A673 (cell line): ENCODE data around the gene PRKX. TPM values are rescaled to one million over a fixed set of nuclear protein-coding genes. Genes with fewer than 3 reads are reported as not detected.

Experiments used
- BruUV-seq: library from RNA; stranded (reverse); fragments of 400-500 nt; replicated peaks from 2 replicates; lab custom pipeline; 2021; lab: Mats Ljungman, UMichigan
- CTCF ChIA-PET: fragments of 300-600 bp; sonication (Branson Sonifier 250); formaldehyde crosslinking; loops from one replicate; lab custom pipeline; 2022; ENCODE audit warnings: antibody characterized with exemption; lab: Charles Lee
- POLR2A ChIA-PET: fragments of 300-600 bp; sonication (Branson Sonifier 250); formaldehyde crosslinking; loops from one replicate; lab custom pipeline; 2022; ENCODE audit warnings: antibody characterized with exemption; ENCODE audit not compliant: low non-redundant PET; lab: Charles Lee
- DNase-seq: peaks from one replicate; pipeline ENCODE4 v3.0.0-alpha.2; 2015; ENCODE audit warnings: low spot score
- H3K27ac ChIP-seq: fragments of 200-600 bp; sonication (generic); 2 replicates; pipeline ENCODE4 v1.5.1; 2016; ENCODE audit warnings: mixed run types, low read depth, mild to moderate bottlenecking, mixed read lengths, antibody characterized with exemption, low read length; ENCODE audit not compliant: poor library complexity, severe bottlenecking
- H3K27me3 ChIP-seq: fragments of 200-600 bp; sonication (generic); replicated peaks from 2 replicates; pipeline ENCODE4 v1.6.1; 2017; ENCODE audit warnings: mixed run types, low read depth, mild to moderate bottlenecking, mixed read lengths, antibody characterized with exemption, low read length; ENCODE audit not compliant: insufficient read depth, poor library complexity
- H3K36me3 ChIP-seq: fragments of 200-600 bp; sonication (generic); 2 replicates; pipeline ENCODE4 v1.6.1; 2016; ENCODE audit warnings: mixed run types, mild to moderate bottlenecking, mixed read lengths, antibody characterized with exemption, low read length; ENCODE audit not compliant: insufficient read depth, poor library complexity, severe bottlenecking
- H3K4me1 ChIP-seq: fragments of 200-600 bp; sonication (generic); 2 replicates; pipeline ENCODE4 v1.6.1; 2017; ENCODE audit warnings: mixed run types, mild to moderate bottlenecking, mixed read lengths, antibody characterized with exemption, low read length; ENCODE audit not compliant: insufficient read depth, poor library complexity, severe bottlenecking
- H3K4me3 ChIP-seq: fragments of 200-600 bp; sonication (generic); 2 replicates; pipeline ENCODE4 v1.5.1; 2016; ENCODE audit warnings: low read depth, mixed run types, mild to moderate bottlenecking, mixed read lengths, low read length; ENCODE audit not compliant: poor library complexity, severe bottlenecking
- H3K9me3 ChIP-seq: fragments of 200-600 bp; sonication (generic); 2 replicates; pipeline ENCODE4 v1.6.1; 2016; ENCODE audit warnings: mixed run types, low read depth, mild to moderate bottlenecking, mixed read lengths, antibody characterized with exemption, low read length; ENCODE audit not compliant: poor library complexity, severe bottlenecking
- EZH2 ChIP-seq: fragments of 200-600 bp; sonication (generic); IDR thresholded peaks from 2 replicates; pipeline ENCODE4 v1.6.1; 2017; ENCODE audit warnings: borderline replicate concordance, low read depth, mild to moderate bottlenecking, mixed read lengths, antibody characterized with exemption, low read length; ENCODE audit not compliant: poor library complexity, severe bottlenecking
- intact Hi-C: fragments of 100-400 bp; cut with micrococcal nuclease; formaldehyde crosslinking; loops from one replicate; pipeline ENCODE4 v1.10.0; 2022; ENCODE audit not compliant: unreplicated experiment
- total RNA-seq: library from RNA; stranded (reverse); gene quantifications from 2 replicates; pipeline ENCODE4 v1.2.3, GENCODE V29; 2021
- TF ChIP-seq, protein P1 (sequence below): fragments of 300-800, 200-600 bp; sonication (generic); conservative IDR thresholded peaks from 2 replicates; pipeline ENCODE4 v1.5.1; 2017; ENCODE audit warnings: low read depth, mild to moderate bottlenecking, antibody characterized with exemption, low read length, moderate library complexity, mixed read lengths

PRKX gene
- total RNA-seq, 1 experiment from 2014 or later: 42.6 TPM

DNA sequence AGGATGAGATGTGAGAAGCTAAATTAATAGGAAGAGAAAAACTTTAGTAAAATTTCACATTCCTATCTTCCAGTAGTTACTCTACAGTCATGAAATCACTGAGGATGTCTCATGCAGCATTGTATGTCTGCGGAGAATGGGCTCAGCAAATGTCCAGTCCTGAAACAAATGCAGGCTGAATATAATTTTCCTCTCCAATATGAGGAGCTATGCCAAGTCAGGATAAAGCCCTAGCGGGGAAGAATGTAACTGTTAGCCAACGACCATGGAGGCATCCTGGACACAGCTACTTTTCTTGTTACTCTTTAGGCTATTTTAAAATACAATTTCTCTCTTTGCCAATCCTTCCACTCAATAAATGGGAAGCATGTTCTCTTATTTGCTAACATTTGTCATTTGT lies 127.7 kb downstream of the PRKX start:
- H3K27ac ChIP-seq: no peak overlapping the region
- ChIA-PET POLR2A (interaction anchor here (0.6 kb wide), 1 partner anchor 22 kb away, joined by 5 read pairs; no protein-coding TSS in a partner anchor), CTCF (no interaction called here)
- no peaks in the 10 kb centered on the region for H3K9me3 ChIP-seq
- H3K4me3 ChIP-seq: no peak overlapping the region
- no peaks in the 10 kb centered on the region for H3K4me1 ChIP-seq
- BruUV-seq: no TSS peak
- no peak for DNase-seq
- TF ChIP-seq EZH2: no peak
- TF ChIP-seq, protein P1, sequence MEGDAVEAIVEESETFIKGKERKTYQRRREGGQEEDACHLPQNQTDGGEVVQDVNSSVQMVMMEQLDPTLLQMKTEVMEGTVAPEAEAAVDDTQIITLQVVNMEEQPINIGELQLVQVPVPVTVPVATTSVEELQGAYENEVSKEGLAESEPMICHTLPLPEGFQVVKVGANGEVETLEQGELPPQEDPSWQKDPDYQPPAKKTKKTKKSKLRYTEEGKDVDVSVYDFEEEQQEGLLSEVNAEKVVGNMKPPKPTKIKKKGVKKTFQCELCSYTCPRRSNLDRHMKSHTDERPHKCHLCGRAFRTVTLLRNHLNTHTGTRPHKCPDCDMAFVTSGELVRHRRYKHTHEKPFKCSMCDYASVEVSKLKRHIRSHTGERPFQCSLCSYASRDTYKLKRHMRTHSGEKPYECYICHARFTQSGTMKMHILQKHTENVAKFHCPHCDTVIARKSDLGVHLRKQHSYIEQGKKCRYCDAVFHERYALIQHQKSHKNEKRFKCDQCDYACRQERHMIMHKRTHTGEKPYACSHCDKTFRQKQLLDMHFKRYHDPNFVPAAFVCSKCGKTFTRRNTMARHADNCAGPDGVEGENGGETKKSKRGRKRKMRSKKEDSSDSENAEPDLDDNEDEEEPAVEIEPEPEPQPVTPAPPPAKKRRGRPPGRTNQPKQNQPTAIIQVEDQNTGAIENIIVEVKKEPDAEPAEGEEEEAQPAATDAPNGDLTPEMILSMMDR: no peak
- peaks cover 4% of the 10 kb centered on the region for H3K27me3 ChIP-seq
- intact Hi-C loops: no loop called here
- H3K36me3 ChIP-seq: no peaks in the 10 kb centered on the region

- Histone ChIP-seq H3K9me3 (no peaks in the 10 kb centered on the region), H3K27me3 (peaks cover 4% of the 10 kb centered on the region), H3K36me3 (no peaks in the 10 kb centered on the region), H3K4me1 (no peaks in the 10 kb centered on the region), H3K4me3 (no peak overlapping the region), H3K27ac (no peak overlapping the region)
- no TSS peak for BruUV-seq
- POLR2A ChIA-PET: no interaction called here
- intact Hi-C loops: no loop called here
- TF ChIP-seq, protein P1: no peak
- TF ChIP-seq EZH2: no peak
- CTCF ChIA-PET: no interaction called here
- no peak for DNase-seq
These were observed 128.9 kb downstream of the PRKX start for GRCh38 chrX:3584415-3584996.

- DNase-seq: no peak
These were observed 131.0 kb downstream of the PRKX start for GRCh38 chrX:3582451-3582850.

More at GRCh38 chrX:3582451-3582850, 131.0 kb downstream of the PRKX start:
- POLR2A ChIA-PET: no interaction called here
- Histone ChIP-seq H3K4me3 (no peak overlapping the region), H3K27ac (no peak overlapping the region), H3K9me3 (no peaks in the 10 kb centered on the region), H3K27me3 (peaks cover 4% of the 10 kb centered on the region), H3K36me3 (no peaks in the 10 kb centered on the region), H3K4me1 (no peaks in the 10 kb centered on the region)
- CTCF ChIA-PET: no interaction called here
- no peak for TF ChIP-seq EZH2
- TF ChIP-seq, protein P1: no peak
- no TSS peak for BruUV-seq
- intact Hi-C loops: no loop called here
